Measurements from ENCODE around the gene UCMA.
"Not testable (repeated sequence)": the region's sequence is repeated elsewhere in the genome, so short reads cannot be mapped to it uniquely, and the experiment has no call there.

DNA sequence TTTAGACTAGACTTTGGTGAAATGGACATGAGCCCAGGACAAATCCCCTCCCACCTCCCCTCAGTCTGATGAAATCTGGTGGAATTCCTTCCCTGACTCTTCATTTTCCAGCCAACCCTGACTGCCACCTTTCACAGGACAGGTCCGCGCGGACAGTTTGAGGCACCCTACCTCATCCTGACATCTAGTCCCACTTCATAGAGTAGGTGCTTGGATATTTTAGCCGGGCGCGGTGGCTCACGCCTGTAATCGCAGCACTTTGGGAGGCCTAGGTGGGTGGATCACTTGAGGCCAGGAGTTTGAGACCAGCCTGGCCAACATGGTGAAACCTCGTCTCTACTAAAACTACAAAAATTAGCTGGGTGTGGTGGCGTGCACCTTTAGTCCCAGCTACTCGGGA lies 42.0 kb upstream of the UCMA start:
- TF ChIP-seq, protein P1, sequence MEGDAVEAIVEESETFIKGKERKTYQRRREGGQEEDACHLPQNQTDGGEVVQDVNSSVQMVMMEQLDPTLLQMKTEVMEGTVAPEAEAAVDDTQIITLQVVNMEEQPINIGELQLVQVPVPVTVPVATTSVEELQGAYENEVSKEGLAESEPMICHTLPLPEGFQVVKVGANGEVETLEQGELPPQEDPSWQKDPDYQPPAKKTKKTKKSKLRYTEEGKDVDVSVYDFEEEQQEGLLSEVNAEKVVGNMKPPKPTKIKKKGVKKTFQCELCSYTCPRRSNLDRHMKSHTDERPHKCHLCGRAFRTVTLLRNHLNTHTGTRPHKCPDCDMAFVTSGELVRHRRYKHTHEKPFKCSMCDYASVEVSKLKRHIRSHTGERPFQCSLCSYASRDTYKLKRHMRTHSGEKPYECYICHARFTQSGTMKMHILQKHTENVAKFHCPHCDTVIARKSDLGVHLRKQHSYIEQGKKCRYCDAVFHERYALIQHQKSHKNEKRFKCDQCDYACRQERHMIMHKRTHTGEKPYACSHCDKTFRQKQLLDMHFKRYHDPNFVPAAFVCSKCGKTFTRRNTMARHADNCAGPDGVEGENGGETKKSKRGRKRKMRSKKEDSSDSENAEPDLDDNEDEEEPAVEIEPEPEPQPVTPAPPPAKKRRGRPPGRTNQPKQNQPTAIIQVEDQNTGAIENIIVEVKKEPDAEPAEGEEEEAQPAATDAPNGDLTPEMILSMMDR (conservative IDR thresholded peaks at IDR 0.05; ENCODE audit: low read depth, low read length), result not testable (repeated sequence)
- TF ChIP-seq RFX5 (IDR thresholded peaks at IDR 0.05; ENCODE audit: low read depth, low read length); POLR2A (IDR thresholded peaks at IDR 0.05; ENCODE audit: low read depth, low read length); FOS (IDR thresholded peaks at IDR 0.05; ENCODE audit: low read depth, low read length); CEBPB (IDR thresholded peaks at IDR 0.05; ENCODE audit: low read depth, low read length); SMC3 (IDR thresholded peaks at IDR 0.05; ENCODE audit: low read depth, low read length); RAD21 (IDR thresholded peaks at IDR 0.05; ENCODE audit: low read length); MAZ (IDR thresholded peaks at IDR 0.05; ENCODE audit: borderline replicate concordance, low read depth, low read length); BHLHE40 (IDR thresholded peaks at IDR 0.05; ENCODE audit: low read depth, low read length); NFE2L2 (IDR thresholded peaks at IDR 0.05; ENCODE audit: low read depth, low read length): not testable (repeated sequence)
- TF ChIP-seq, protein P2, sequence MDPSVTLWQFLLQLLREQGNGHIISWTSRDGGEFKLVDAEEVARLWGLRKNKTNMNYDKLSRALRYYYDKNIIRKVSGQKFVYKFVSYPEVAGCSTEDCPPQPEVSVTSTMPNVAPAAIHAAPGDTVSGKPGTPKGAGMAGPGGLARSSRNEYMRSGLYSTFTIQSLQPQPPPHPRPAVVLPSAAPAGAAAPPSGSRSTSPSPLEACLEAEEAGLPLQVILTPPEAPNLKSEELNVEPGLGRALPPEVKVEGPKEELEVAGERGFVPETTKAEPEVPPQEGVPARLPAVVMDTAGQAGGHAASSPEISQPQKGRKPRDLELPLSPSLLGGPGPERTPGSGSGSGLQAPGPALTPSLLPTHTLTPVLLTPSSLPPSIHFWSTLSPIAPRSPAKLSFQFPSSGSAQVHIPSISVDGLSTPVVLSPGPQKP (IDR thresholded peaks at IDR 0.05; ENCODE audit: borderline replicate concordance, low read depth, low read length), result not testable (repeated sequence)
- TF ChIP-seq, protein P3, sequence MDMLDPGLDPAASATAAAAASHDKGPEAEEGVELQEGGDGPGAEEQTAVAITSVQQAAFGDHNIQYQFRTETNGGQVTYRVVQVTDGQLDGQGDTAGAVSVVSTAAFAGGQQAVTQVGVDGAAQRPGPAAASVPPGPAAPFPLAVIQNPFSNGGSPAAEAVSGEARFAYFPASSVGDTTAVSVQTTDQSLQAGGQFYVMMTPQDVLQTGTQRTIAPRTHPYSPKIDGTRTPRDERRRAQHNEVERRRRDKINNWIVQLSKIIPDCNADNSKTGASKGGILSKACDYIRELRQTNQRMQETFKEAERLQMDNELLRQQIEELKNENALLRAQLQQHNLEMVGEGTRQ (IDR thresholded peaks at IDR 0.05; ENCODE audit: low read depth, low read length), result not testable (repeated sequence)
